Keratinocyte (primary cell): ENCODE measurements around the gene TRIM29. TPM values are rescaled to one million over a fixed set of nuclear protein-coding genes. Genes with fewer than 3 reads are reported as not detected.

ENCODE experiments used
- DNase-seq: peaks from one replicate; pipeline ENCODE4 v3.0.0-alpha.2; 2011; ENCODE audit warnings: low read depth, missing footprints, low spot score
- FAIRE-seq: peaks from 2 replicates; lab custom pipeline; 2011; peaks lifted over from hg19 to GRCh38; lab: Jason Lieb, UNC
- H2AFZ ChIP-seq: 2 replicates; pipeline ENCODE4 v1.6.0; 2012; ENCODE audit warnings: low read length, control low read depth, inconsistent platforms; ENCODE audit not compliant: control insufficient read depth
- H3K27ac ChIP-seq: 2 replicates; pipeline ENCODE4 v1.5.1; 2011; ENCODE audit warnings: low read length; ENCODE audit not compliant: control insufficient read depth, insufficient read depth
- H3K27me3 ChIP-seq: 3 replicates; pipeline ENCODE4 v1.6.0; 2011; ENCODE audit warnings: low read length; ENCODE audit not compliant: control insufficient read depth, insufficient read depth; ENCODE audit errors: extremely low read depth
- H3K36me3 ChIP-seq, 2 experiments: 2 replicates in 1 of 2; 3 replicates in 1 of 2; pipeline ENCODE4 v1.5.1; 2011; ENCODE audit warnings: low read length in 2 of 2, mild to moderate bottlenecking in 1 of 2; ENCODE audit not compliant: control insufficient read depth in 2 of 2, insufficient read depth in 2 of 2; ENCODE audit errors: extremely low read depth in 1 of 2
- H3K4me1 ChIP-seq: 3 replicates; pipeline ENCODE4 v1.5.1; 2011; ENCODE audit warnings: low read length; ENCODE audit not compliant: control insufficient read depth, insufficient read depth; ENCODE audit errors: extremely low read depth
- H3K4me2 ChIP-seq: 3 replicates; pipeline ENCODE4 v1.6.0; 2011; ENCODE audit warnings: low read depth, low read length; ENCODE audit not compliant: control insufficient read depth, insufficient read depth; ENCODE audit errors: extremely low read depth
- H3K4me3 ChIP-seq, 3 experiments: fragments of 200-600 bp in 1 of 3; sonication (generic) in 1 of 3; 2 replicates in 2 of 3; 3 replicates in 1 of 3; pipeline ENCODE4 v1.5.1; 2011 to 2016; ENCODE audit warnings: low read length in 3 of 3, mild to moderate bottlenecking in 3 of 3, control low read depth in 2 of 3, inconsistent platforms in 1 of 3, low read depth in 1 of 3, mixed read lengths in 1 of 3, mixed run types in 1 of 3, moderate library complexity in 1 of 3; ENCODE audit not compliant: control insufficient read depth in 2 of 3, insufficient read depth in 2 of 3; ENCODE audit errors: extremely low read depth in 1 of 3
- H3K79me2 ChIP-seq: 2 replicates; pipeline ENCODE4 v1.6.0; 2012; ENCODE audit warnings: low read length; ENCODE audit not compliant: control insufficient read depth, insufficient read depth
- H3K9ac ChIP-seq: 3 replicates; pipeline ENCODE4 v1.6.0; 2011; ENCODE audit warnings: low read length; ENCODE audit not compliant: control insufficient read depth, insufficient read depth; ENCODE audit errors: extremely low read depth
- H3K9me1 ChIP-seq: 3 replicates; pipeline ENCODE4 v1.6.0; 2011; ENCODE audit warnings: low read length; ENCODE audit not compliant: control insufficient read depth, insufficient read depth; ENCODE audit errors: extremely low read depth
- H3K9me3 ChIP-seq: 2 replicates; pipeline ENCODE4 v1.5.1; 2012; ENCODE audit warnings: low read depth, low read length; ENCODE audit not compliant: control insufficient read depth
- H4K20me1 ChIP-seq: 3 replicates; pipeline ENCODE4 v1.6.0; 2011; ENCODE audit warnings: low read length; ENCODE audit not compliant: control insufficient read depth, insufficient read depth; ENCODE audit errors: extremely low read depth
- EZH2 ChIP-seq: IDR thresholded peaks from one replicate; pipeline ENCODE4 v1.6.1; 2012; ENCODE audit warnings: inconsistent platforms, mild to moderate bottlenecking, low read length, moderate library complexity
- dilution Hi-C: fragments of 300-500 bp; cut with MboI; formaldehyde crosslinking; loops from one replicate; pipeline ENCODE4 v1.7.0; 2020; ENCODE audit warnings: low sequenced_read_pairs; ENCODE audit not compliant: extremely low pct_ligation_motif_present
- polyA plus RNA-seq, 5 experiments: library from polyadenylated mRNA; depleted of rRNA in 3 of 5; stranded (reverse) in 3 of 5; stranded (forward) in 1 of 5; unstranded in 1 of 5; fragments of >200 nt; gene quantifications; 1 replicate in 1 of 5; 2 replicates in 3 of 5; 3 replicates in 1 of 5; pipeline versions ENCODE4 v1.2.1 to v1.2.3, GENCODE V29; 2011 to 2012; ENCODE audit warnings: missing spikeins in 2 of 5, low read depth in 1 of 5, low replicate concordance in 1 of 5
- TF ChIP-seq, protein P1 (sequence below), 3 experiments: IDR thresholded peaks in 1 of 3; conservative IDR thresholded peaks in 1 of 3; optimal IDR thresholded peaks in 1 of 3; 2 replicates in 2 of 3; 3 replicates in 1 of 3; pipeline versions ENCODE3 to v1.5.1; 2011; ENCODE audit warnings: low read length in 3 of 3, mild to moderate bottlenecking in 3 of 3, moderate library complexity in 2 of 3, control low read depth in 1 of 3, inconsistent platforms in 1 of 3; ENCODE audit not compliant: insufficient read depth in 2 of 3; ENCODE audit errors: extremely low read depth in 1 of 3

TRIM29 gene
- polyA plus RNA-seq, 1 donor (not counting 4 experiments of a cell fraction or from before 2014, with no cell fraction given), result 463 TPM

- H3K27ac ChIP-seq, result no peak overlapping the region
- dilution Hi-C loops, result no loop called here
Observed at GRCh38 chr11:120104041-120104565, 33.8 kb downstream of the TRIM29 start.

GRCh38 chr11:120102864-120103122, 35.1 kb downstream of the TRIM29 start:
- Histone ChIP-seq H3K4me1 (no peaks in the 10 kb centered on the region), H3K79me2 (no peaks in the 10 kb centered on the region), H3K9ac (no peak overlapping the region), H3K9me1 (no peaks in the 10 kb centered on the region), H3K9me3 (no peaks in the 10 kb centered on the region), H2AFZ (no peak overlapping the region), H4K20me1 (no peaks in the 10 kb centered on the region), H3K4me2 (no peak overlapping the region), H3K4me3 (no peak overlapping the region), H3K27ac (no peak overlapping the region), H3K27me3 (peaks cover 6% of the 10 kb centered on the region), H3K36me3 (no peaks in the 10 kb centered on the region)
- dilution Hi-C loops, result no loop called here
- DNase-seq (no peak), FAIRE-seq (no peak)
- TF ChIP-seq, protein P1, sequence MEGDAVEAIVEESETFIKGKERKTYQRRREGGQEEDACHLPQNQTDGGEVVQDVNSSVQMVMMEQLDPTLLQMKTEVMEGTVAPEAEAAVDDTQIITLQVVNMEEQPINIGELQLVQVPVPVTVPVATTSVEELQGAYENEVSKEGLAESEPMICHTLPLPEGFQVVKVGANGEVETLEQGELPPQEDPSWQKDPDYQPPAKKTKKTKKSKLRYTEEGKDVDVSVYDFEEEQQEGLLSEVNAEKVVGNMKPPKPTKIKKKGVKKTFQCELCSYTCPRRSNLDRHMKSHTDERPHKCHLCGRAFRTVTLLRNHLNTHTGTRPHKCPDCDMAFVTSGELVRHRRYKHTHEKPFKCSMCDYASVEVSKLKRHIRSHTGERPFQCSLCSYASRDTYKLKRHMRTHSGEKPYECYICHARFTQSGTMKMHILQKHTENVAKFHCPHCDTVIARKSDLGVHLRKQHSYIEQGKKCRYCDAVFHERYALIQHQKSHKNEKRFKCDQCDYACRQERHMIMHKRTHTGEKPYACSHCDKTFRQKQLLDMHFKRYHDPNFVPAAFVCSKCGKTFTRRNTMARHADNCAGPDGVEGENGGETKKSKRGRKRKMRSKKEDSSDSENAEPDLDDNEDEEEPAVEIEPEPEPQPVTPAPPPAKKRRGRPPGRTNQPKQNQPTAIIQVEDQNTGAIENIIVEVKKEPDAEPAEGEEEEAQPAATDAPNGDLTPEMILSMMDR (optimal IDR thresholded peaks at IDR 0.05 in 1 of 3, IDR thresholded peaks at IDR 0.05 in 1 of 3, conservative IDR thresholded peaks at IDR 0.05 in 1 of 3; ENCODE audit: extremely low read depth in 1 of 3, insufficient read depth in 2 of 3, low read length in 3 of 3), result no peak
- no peak for TF ChIP-seq EZH2

More at GRCh38 chr11:120104041-120104565, 33.8 kb downstream of the TRIM29 start:
- no peak overlapping the region for H2AFZ ChIP-seq
- no peaks in the 10 kb centered on the region for H3K36me3 ChIP-seq
- no peak for FAIRE-seq
- peaks cover 9% of the 10 kb centered on the region for H3K4me1 ChIP-seq
- no peak for DNase-seq
- no peaks in the 10 kb centered on the region for H3K9me3 ChIP-seq
- H3K27me3 ChIP-seq, result peaks cover 6% of the 10 kb centered on the region
- H3K4me3 ChIP-seq, result no peak overlapping the region
- no peaks in the 10 kb centered on the region for H3K9me1 ChIP-seq
- H3K79me2 ChIP-seq, result no peaks in the 10 kb centered on the region
- no peak overlapping the region for H3K9ac ChIP-seq
- TF ChIP-seq, protein P1 (optimal IDR thresholded peaks at IDR 0.05 in 1 of 3, IDR thresholded peaks at IDR 0.05 in 1 of 3, conservative IDR thresholded peaks at IDR 0.05 in 1 of 3; ENCODE audit: extremely low read depth in 1 of 3, insufficient read depth in 2 of 3, low read length in 3 of 3), result no peak
- no peak for TF ChIP-seq EZH2
- no peak overlapping the region for H3K4me2 ChIP-seq
- no peaks in the 10 kb centered on the region for H4K20me1 ChIP-seq
